ENCODE results near the gene ADORA2A.

The ADORA2A gene

DNA sequence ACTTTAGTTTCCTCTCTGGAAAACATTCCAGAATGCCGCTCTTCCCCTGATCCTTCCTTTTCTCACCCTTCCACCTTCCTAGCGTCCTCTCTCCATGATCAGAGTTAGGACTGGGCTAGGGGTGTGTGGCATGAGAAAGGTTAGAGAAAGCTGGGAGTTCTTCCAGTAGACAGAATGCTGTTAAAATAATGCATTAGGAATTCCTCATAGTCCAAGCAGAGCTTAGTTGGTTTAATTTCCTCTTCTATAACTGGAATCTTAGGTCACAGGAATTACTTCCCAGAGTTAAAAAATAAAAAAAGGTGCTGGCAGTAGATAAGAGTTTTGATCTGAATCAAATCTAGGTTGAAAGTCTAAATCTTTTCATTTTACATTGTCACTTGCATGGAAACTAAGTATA is 37.2 kb upstream of the ADORA2A start:
- TF ChIP-seq, protein P1, sequence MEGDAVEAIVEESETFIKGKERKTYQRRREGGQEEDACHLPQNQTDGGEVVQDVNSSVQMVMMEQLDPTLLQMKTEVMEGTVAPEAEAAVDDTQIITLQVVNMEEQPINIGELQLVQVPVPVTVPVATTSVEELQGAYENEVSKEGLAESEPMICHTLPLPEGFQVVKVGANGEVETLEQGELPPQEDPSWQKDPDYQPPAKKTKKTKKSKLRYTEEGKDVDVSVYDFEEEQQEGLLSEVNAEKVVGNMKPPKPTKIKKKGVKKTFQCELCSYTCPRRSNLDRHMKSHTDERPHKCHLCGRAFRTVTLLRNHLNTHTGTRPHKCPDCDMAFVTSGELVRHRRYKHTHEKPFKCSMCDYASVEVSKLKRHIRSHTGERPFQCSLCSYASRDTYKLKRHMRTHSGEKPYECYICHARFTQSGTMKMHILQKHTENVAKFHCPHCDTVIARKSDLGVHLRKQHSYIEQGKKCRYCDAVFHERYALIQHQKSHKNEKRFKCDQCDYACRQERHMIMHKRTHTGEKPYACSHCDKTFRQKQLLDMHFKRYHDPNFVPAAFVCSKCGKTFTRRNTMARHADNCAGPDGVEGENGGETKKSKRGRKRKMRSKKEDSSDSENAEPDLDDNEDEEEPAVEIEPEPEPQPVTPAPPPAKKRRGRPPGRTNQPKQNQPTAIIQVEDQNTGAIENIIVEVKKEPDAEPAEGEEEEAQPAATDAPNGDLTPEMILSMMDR (conservative IDR thresholded peaks at IDR 0.05; ENCODE audit: low read depth, low read length): no peak
- Histone ChIP-seq H3K9ac (no peak overlapping the region), H3K4me1 (ENCODE audit: low read depth, poor library complexity, severe bottlenecking) (peaks cover 16% of the 10 kb centered on the region), H4K20me1 (ENCODE audit: insufficient read depth) (no peaks in the 10 kb centered on the region), H3K27me3 (ENCODE audit: insufficient read depth, low read depth) (no peaks in the 10 kb centered on the region), H3K4me2 (no peak overlapping the region), H2AFZ (ENCODE audit: low read depth) (no peak overlapping the region), H3K79me2 (ENCODE audit: insufficient read depth, low read depth) (no peaks in the 10 kb centered on the region), H3K27ac (no peak overlapping the region), H3K36me3 (ENCODE audit: insufficient read depth) (no peaks in the 10 kb centered on the region), H3K4me3 (IDR thresholded peaks at IDR 0.05; ENCODE audit: insufficient read depth, low read depth, low read length) (no peak overlapping the region)

DNA sequence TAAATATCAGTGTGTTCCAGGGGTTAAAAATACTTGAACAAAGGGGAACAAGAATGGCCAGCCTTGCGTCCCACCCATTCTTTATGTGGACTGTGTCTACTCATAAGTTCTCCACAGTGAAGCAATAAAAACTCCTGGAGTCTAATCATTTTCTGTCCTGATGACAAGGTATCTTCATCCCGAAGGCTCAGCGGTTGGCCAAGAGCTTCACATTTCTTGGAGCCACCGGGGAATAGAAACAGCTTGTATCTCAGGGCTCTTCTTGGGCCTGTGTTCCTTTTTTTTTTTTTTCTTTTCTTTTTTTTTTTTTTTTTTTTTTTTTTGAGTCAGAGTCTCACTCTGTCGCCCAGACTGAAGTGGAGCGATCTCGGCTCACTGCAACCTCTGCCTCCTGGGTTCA is 36.8 kb upstream of the ADORA2A start:
- Histone ChIP-seq H3K4me1 (ENCODE audit: low read depth, poor library complexity, severe bottlenecking) (peaks cover 20% of the 10 kb centered on the region), H3K79me2 (ENCODE audit: insufficient read depth, low read depth) (no peaks in the 10 kb centered on the region), H3K4me2 (no peak overlapping the region), H3K27me3 (ENCODE audit: insufficient read depth, low read depth) (no peaks in the 10 kb centered on the region), H3K36me3 (ENCODE audit: insufficient read depth) (no peaks in the 10 kb centered on the region), H2AFZ (ENCODE audit: low read depth) (no peak overlapping the region), H3K4me3 (IDR thresholded peaks at IDR 0.05; ENCODE audit: insufficient read depth, low read depth, low read length) (no peak overlapping the region), H4K20me1 (ENCODE audit: insufficient read depth) (no peaks in the 10 kb centered on the region), H3K27ac (no peak overlapping the region), H3K9ac (no peak overlapping the region)
- TF ChIP-seq, protein P1 (conservative IDR thresholded peaks at IDR 0.05; ENCODE audit: low read depth, low read length): no peak

DNA sequence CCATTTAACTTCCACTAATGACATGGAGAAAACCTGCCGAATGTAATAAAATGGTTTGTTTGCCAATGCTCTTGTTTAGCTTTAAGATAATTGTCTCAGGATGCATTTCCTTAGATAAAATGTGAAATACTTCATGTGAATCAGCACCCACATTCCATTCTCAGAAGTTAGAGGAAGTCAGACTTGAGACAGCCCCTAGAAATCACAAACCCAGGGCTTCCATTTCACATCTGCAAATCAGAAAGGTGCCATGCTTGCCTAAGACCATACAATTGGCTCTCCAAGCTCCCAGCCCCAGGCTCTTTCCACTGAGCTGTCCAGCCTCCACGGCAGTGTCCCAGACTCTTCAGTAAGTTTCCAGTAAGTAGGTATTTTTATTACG is 35.6 kb upstream of the ADORA2A start:
- TF ChIP-seq, protein P1 (conservative IDR thresholded peaks at IDR 0.05; ENCODE audit: low read depth, low read length): no peak
- H3K36me3 ChIP-seq (ENCODE audit: insufficient read depth): no peaks in the 10 kb centered on the region
- no peak overlapping the region for H3K9ac ChIP-seq
- no peak overlapping the region for H3K27ac ChIP-seq
- no peaks in the 10 kb centered on the region for H4K20me1 ChIP-seq (ENCODE audit: insufficient read depth)
- H3K4me1 ChIP-seq (ENCODE audit: low read depth, poor library complexity, severe bottlenecking): peaks cover 26% of the 10 kb centered on the region
- H3K79me2 ChIP-seq (ENCODE audit: insufficient read depth, low read depth): no peaks in the 10 kb centered on the region
- H3K4me3 ChIP-seq (IDR thresholded peaks at IDR 0.05; ENCODE audit: insufficient read depth, low read depth, low read length): no peak overlapping the region
- H3K4me2 ChIP-seq: no peak overlapping the region
- no peak overlapping the region for H2AFZ ChIP-seq (ENCODE audit: low read depth)
- H3K27me3 ChIP-seq (ENCODE audit: insufficient read depth, low read depth): no peaks in the 10 kb centered on the region

DNA sequence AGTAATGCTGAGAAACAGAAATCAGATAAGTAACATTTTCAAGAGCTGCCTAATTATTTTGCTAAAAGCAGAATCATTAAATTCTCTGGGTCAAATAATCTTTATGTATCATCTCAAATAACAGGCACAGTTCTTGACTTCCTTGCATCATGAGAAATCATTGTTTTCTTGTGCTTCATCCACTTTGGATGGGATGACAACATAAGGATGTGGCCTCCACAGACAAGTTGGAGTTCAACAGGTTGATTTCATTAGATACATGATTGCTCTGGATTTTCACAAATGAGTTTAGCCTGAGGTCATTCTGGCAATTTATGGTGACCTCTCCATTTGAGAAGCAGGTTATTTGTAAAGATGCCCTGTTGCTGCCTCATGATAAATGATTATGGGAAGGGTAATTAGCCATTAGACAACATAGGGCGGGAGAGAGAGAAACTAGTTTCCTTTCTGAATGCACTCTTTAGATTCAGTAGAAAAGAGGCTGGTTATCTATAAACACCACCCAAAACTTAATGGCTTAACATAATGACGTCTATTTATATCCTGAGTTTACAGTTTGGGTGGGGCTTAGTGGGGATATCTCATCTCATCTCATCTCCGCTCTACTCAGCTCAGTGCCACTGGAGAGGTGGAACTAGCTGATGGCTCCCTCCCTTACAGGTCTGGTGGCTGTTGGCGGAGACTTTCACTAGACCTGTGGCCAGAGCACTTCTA is 35.0 kb upstream of the ADORA2A start:
- H3K27ac ChIP-seq: no peak overlapping the region
- H3K4me3 ChIP-seq (IDR thresholded peaks at IDR 0.05; ENCODE audit: insufficient read depth, low read depth, low read length): no peak overlapping the region

More for the DNA sequence above, 35.0 kb upstream of the ADORA2A start:
- peaks cover 26% of the 10 kb centered on the region for H3K4me1 ChIP-seq (ENCODE audit: low read depth, poor library complexity, severe bottlenecking)
- no peaks in the 10 kb centered on the region for H3K79me2 ChIP-seq (ENCODE audit: insufficient read depth, low read depth)
- H3K4me2 ChIP-seq: no peak overlapping the region
- no peaks in the 10 kb centered on the region for H3K27me3 ChIP-seq (ENCODE audit: insufficient read depth, low read depth)
- H2AFZ ChIP-seq (ENCODE audit: low read depth): no peak overlapping the region
- no peaks in the 10 kb centered on the region for H4K20me1 ChIP-seq (ENCODE audit: insufficient read depth)
- TF ChIP-seq, protein P1 (conservative IDR thresholded peaks at IDR 0.05; ENCODE audit: low read depth, low read length): no peak
- no peaks in the 10 kb centered on the region for H3K36me3 ChIP-seq (ENCODE audit: insufficient read depth)
- H3K9ac ChIP-seq: no peak overlapping the region

Data from KMS-11 (cell line).